GM04503 (cell line): Measurements from ENCODE around the gene ABCF2.

Source experiments
- DNase-seq: peaks from one replicate; pipeline ENCODE4 v3.0.0-alpha.2; 2012; ENCODE audit warnings: low read depth

Gene ABCF2

GRCh38 chr7:151242159-151243044 lies 15.4 kb upstream of the ABCF2 start:
- no peak for DNase-seq

DNA sequence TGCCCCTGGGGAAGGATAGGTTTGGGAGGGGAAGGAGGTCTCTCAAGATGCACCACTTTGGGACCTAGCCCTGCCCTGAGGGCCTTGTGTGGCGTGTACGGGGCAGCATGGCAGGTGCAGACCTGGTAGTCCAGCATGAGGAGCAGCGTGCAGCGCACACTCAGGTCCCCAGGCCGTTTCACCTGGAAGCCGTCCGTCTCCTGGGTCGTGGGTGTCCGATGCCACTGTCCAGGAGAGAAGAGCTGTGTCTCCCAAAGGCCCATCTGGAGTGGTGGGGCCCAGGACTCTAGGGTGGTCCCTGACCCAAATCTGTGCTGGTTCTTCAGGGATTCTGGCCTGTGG lies 14.7 kb upstream of the ABCF2 start:
- DNase-seq = no peak

GRCh38 chr7:151240942-151241754 lies 14.1 kb upstream of the ABCF2 start:
- no peak for DNase-seq

GRCh38 chr7:151240536-151240935 lies 13.5 kb upstream of the ABCF2 start:
- DNase-seq = no peak

DNA sequence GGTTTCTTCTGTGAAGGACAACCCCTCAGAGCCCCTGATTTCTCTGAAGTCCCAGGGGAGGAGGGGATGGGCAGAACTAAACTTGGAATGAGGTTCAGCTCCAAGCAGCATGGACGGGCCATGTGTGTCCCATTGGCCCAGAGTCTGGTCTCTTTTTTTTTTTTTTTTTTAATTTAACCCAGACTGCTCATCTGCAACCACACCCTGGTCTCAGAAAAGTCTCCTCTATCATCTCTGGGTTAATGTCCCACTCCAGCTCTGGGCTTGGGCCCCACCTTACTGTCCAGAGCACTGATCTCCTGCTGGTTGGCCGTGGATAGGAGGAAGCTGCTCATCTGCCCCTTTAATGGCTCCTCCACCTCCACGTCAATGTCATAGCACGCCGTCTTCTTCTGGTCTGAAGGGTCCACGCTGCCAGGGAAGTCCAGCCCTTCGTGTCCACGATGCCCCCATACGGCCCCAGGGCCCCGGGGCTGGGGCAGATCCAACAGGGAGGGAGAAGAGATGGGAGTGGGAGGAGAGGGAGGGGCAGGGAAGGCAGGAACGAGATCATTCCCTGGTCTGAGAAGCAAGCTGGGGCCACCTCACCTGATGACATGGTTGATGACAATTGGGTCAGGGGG lies 12.9 kb upstream of the ABCF2 start:
- no peak for DNase-seq

DNA sequence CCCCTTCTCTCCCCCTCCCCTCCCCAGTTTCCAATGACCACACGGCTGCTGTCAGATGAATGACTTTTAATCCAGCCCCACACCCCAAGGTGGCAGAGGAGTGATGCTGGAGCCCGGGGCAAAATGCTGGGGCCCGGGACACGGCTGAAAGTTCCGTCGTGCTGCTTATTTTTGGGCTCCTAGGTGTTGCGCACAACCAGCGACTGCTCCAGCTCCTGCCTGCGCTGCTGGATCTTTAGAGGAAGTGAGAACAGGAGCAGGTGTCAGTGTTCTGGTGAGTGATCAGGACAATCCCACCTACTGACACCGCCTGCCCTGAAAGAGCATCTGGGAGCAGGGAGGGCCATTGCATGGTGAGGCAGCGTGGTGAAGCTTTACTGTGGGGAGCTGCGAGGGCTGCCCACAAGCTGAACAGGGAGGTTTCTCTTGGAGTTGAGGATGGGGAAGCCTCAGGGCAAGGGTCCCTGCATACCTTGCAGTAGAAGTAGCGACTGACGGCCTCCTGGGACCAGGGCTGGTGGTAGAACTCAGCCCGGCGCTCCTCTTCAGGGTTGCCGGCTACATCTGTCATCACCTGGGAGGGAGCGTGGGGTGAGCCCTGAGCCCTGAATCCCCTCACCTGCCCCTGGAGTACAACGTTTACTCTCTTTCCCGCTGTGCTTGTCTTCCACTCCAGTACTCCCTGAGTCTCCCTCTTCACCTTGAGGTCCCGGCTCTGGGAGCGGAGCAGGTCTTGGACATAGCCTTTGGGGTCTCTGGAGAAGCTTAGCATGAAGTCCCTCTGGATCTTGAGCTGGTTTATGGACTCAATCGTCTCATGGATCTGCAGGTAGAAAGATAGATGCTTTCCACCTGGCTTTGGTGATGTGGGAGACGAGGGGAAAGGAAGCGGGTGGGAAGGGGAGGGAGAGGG lies 12.2 kb upstream of the ABCF2 start:
- no peak for DNase-seq

- DNase-seq = no peak
Observed at GRCh38 chr7:151238190-151238810, 11.3 kb upstream of the ABCF2 start.

DNA sequence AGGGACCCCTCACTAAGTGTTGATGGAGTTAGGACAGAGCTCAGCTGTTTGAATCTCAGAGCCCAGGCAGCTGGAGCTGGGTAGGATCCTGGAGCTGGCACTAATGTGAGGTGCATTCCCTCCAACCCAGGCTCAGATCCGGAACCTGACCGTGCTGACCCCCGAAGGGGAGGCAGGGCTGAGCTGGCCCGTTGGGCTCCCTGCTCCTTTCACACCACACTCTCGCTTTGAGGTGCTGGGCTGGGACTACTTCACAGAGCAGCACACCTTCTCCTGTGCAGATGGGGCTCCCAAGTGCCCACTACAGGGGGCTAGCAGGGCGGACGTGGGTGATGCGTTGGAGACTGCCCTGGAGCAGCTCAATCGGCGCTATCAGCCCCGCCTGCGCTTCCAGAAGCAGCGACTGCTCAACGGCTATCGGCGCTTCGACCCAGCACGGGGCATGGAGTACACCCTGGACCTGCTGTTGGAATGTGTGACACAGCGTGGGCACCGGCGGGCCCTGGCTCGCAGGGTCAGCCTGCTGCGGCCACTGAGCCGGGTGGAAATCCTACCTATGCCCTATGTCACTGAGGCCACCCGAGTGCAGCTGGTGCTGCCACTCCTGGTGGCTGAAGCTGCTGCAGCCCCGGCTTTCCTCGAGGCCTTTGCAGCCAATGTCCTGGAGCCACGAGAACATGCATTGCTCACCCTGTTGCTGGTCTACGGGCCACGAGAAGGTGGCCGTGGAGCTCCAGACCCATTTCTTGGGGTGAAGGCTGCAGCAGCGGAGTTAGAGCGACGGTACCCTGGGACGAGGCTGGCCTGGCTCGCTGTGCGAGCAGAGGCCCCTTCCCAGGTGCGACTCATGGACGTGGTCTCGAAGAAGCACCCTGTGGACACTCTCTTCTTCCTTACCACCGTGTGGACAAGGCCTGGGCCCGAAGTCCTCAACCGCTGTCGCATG lies 10.5 kb upstream of the ABCF2 start:
- DNase-seq = no peak

GRCh38 chr7:151236406-151236805 lies 9.4 kb upstream of the ABCF2 start:
- DNase-seq = no peak

- DNase-seq = no peak
Observed at GRCh38 chr7:151235091-151235787, 8.2 kb upstream of the ABCF2 start.

GRCh38 chr7:151233804-151234203 lies 6.8 kb upstream of the ABCF2 start:
- no peak for DNase-seq

- peak; percentile 47 for DNase-seq
Observed at GRCh38 chr7:151232917-151233701, 6.1 kb upstream of the ABCF2 start.

DNA sequence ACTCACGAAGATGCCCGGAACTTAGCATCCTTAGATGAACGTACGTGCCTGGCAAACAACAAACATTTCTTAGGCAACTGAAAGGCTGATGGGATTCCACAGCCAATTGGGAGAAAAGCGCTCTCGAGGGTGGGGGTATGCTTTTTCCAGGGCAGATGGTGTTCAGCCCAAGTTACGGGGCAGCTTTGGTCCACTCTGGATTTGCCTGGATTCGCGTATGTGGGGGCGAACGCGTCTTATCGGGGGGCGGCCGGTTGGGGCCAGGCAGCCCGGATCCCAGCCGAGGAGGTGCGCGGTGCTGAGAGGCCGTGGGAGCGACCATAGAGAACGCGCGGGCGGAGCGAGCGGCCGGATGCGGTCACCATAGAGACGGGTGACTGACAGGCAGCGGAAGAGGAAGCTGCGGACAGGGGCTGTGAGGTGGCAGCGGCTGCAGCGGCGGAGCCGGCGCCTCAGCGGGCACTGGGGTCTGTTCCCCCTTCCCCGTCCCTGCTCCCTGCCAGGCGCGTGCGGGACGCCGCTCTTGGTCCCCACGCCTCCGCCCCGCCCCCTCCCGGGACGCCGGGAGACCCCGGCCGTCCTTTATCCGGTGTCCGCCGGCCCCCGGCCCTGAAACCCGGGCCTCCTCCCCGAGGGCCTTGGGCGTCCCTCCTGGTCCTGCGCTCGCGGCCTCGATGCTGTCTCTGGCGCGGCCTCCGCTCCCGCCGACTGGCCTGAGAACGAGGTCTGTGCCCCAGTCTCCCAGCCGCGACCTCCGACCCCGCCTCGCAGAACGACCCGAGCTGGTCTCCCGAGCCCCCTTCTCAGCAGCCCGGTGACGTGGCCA lies 5.3 kb upstream of the ABCF2 start, which contains the start of gene CHPF2:
Gene CHPF2 (plus strand): TSS at position 393 of the 826 bp plus-strand sequence. CDS start 1,529 bp downstream, outside the sequence.
- DNase-seq = peak; percentile 50

- no peak for DNase-seq
Observed at GRCh38 chr7:151231080-151231479, 4.1 kb upstream of the ABCF2 start.

GRCh38 chr7:151229249-151229648 lies 2.2 kb upstream of the ABCF2 start:
- DNase-seq = no peak

- no peak for DNase-seq
Observed at GRCh38 chr7:151228024-151228866, 1.2 kb upstream of the ABCF2 start.

DNA sequence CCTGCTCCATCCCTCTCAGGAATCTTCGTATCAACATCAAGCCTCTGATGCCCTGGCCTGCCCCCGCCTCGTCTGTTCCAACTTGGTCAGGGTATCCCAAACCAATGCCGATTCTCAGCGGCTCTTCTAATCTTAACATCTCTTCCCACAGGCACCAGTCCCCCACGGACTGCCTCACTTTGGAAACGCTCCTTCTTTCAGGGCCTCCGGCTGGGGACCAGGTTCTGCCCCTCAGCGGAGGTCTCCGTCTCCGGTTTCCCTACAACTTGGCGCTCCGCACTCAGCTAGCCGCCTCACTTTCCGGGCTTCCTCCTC lies 488 bp downstream of the ABCF2 start:
- DNase-seq = no peak
